CD14-positive monocyte (primary cell): ENCODE measurements around the gene PCA3. TPM values are rescaled to one million over a fixed set of nuclear protein-coding genes. Genes with fewer than 3 reads are reported as not detected.

Experiments used
- DNase-seq, 3 donors: peaks; one replicate each; pipeline ENCODE4 v3.0.0-alpha.2; 2011 to 2022
- H2AFZ ChIP-seq: 2 replicates; pipeline ENCODE4 v1.6.0; 2012; ENCODE audit warnings: mild to moderate bottlenecking, low read depth, low read length, inconsistent platforms; ENCODE audit not compliant: insufficient read depth, poor library complexity, severe bottlenecking
- H3K27ac ChIP-seq, 2 donors: 1 replicate in 1 of 2; 2 replicates in 1 of 2; pipeline ENCODE4 v1.5.1; 2012 to 2013; ENCODE audit warnings: low read length in 2 of 2, control low read depth in 1 of 2, inconsistent platforms in 1 of 2, low read depth in 1 of 2, mild to moderate bottlenecking in 1 of 2
- H3K27me3 ChIP-seq, 2 donors: one replicate each; pipeline versions ENCODE4 v1.6.0 to v1.6.1; 2011 to 2013; ENCODE audit warnings: low read length in 2 of 2; ENCODE audit not compliant: control insufficient read depth in 2 of 2, insufficient read depth in 2 of 2
- H3K36me3 ChIP-seq, 2 donors: replicated peaks in 1 of 2; 1 replicate in 1 of 2; 2 replicates in 1 of 2; pipeline versions ENCODE4 v1.5.1 to v1.6.1; 2012 to 2013; ENCODE audit warnings: low read length in 2 of 2, control low read depth in 1 of 2, inconsistent platforms in 1 of 2, mild to moderate bottlenecking in 1 of 2; ENCODE audit not compliant: insufficient read depth in 2 of 2, control insufficient read depth in 1 of 2
- H3K4me1 ChIP-seq, 2 donors: 1 replicate in 1 of 2; 2 replicates in 1 of 2; pipeline versions ENCODE4 v1.5.1 to v1.6.1; 2012 to 2013; ENCODE audit warnings: low read length in 2 of 2, control low read depth in 1 of 2, inconsistent platforms in 1 of 2, mild to moderate bottlenecking in 1 of 2, moderate library complexity in 1 of 2; ENCODE audit not compliant: insufficient read depth in 2 of 2, control insufficient read depth in 1 of 2
- H3K4me2 ChIP-seq: replicated peaks from 2 replicates; pipeline ENCODE3; 2012; ENCODE audit warnings: low read length, moderate library complexity, mild to moderate bottlenecking; ENCODE audit not compliant: poor library complexity, severe bottlenecking; ENCODE audit errors: extremely low read depth
- H3K4me3 ChIP-seq, 3 experiments: fragments of 200-600 bp in 1 of 3; sonication (generic) in 1 of 3; replicated peaks in 1 of 3; 1 replicate in 2 of 3; 2 replicates in 1 of 3; pipeline ENCODE4 v1.5.1; 2011 to 2013; ENCODE audit warnings: low read length in 3 of 3, mild to moderate bottlenecking in 3 of 3, control low read depth in 2 of 3, low read depth in 2 of 3, inconsistent platforms in 1 of 3, moderate library complexity in 1 of 3
- H3K79me2 ChIP-seq: 2 replicates; pipeline ENCODE4 v1.6.0; 2012; ENCODE audit warnings: mild to moderate bottlenecking, control low read depth, inconsistent platforms, low read length, moderate library complexity; ENCODE audit not compliant: insufficient read depth
- H3K9ac ChIP-seq: 2 replicates; pipeline ENCODE4 v1.6.0; 2017; ENCODE audit warnings: low read length, mild to moderate bottlenecking; ENCODE audit not compliant: insufficient read depth, poor library complexity, severe bottlenecking
- H3K9me3 ChIP-seq, 2 donors: replicated peaks in 1 of 2; 1 replicate in 1 of 2; 2 replicates in 1 of 2; pipeline versions ENCODE4 v1.5.1 to v1.6.1; 2012 to 2013; ENCODE audit warnings: low read length in 2 of 2, control low read depth in 1 of 2; ENCODE audit not compliant: control insufficient read depth in 1 of 2, insufficient read depth in 1 of 2
- H4K20me1 ChIP-seq: 2 replicates; pipeline ENCODE4 v1.6.0; 2012; ENCODE audit warnings: mild to moderate bottlenecking, low read length, control low read depth, moderate library complexity; ENCODE audit not compliant: insufficient read depth
- H3K27ac Mint-ChIP-seq, 7 donors: one replicate each; pipeline ENCODE4 v1.8.0; 2020; ENCODE audit warnings: mild to moderate bottlenecking in 7 of 7, mixed read lengths in 7 of 7, moderate library complexity in 6 of 7, inconsistent platforms in 2 of 7
- H3K27me3 Mint-ChIP-seq, 3 donors: one replicate each; pipeline ENCODE4 v1.8.0; 2021 to 2022; ENCODE audit warnings: low read depth in 3 of 3, mild to moderate bottlenecking in 3 of 3, mixed read lengths in 3 of 3, moderate library complexity in 3 of 3, inconsistent platforms in 1 of 3
- H3K36me3 Mint-ChIP-seq, 2 donors: one replicate each; pipeline ENCODE4 v1.8.0; 2020; ENCODE audit warnings: mixed read lengths in 2 of 2, inconsistent platforms in 1 of 2, mild to moderate bottlenecking in 1 of 2
- H3K4me1 Mint-ChIP-seq: one replicate; pipeline ENCODE4 v1.8.0; 2020; ENCODE audit warnings: mild to moderate bottlenecking, mixed read lengths
- H3K4me3 Mint-ChIP-seq, 2 donors: one replicate each; pipeline ENCODE4 v1.8.0; 2020; ENCODE audit warnings: mild to moderate bottlenecking in 2 of 2, mixed read lengths in 2 of 2, moderate library complexity in 1 of 2
- H3K9me3 Mint-ChIP-seq, 7 donors: one replicate each; pipeline ENCODE4 v1.8.0; 2020 to 2022; ENCODE audit warnings: mixed read lengths in 7 of 7, mild to moderate bottlenecking in 6 of 7, moderate library complexity in 6 of 7, inconsistent platforms in 2 of 7
- CTCF ChIP-seq: fragments of 200-600 bp; IDR thresholded peaks from one replicate; pipeline ENCODE4 v1.8.0; 2022; ENCODE audit warnings: antibody characterized with exemption, mild to moderate bottlenecking
- WGBS: methylation state at CpG from one replicate; pipeline ENCODE4 v1.1.5; 2013; ENCODE audit warnings: missing lambda C conversion rate; ENCODE audit not compliant: insufficient coverage; 5-methylcytosine and 5-hydroxymethylcytosine counted together
- intact Hi-C, 2 donors: fragments of 100-400 bp; cut with micrococcal nuclease; formaldehyde crosslinking; loops; one replicate each; pipeline versions ENCODE4 v1.15.0 to v1.15.1; 2023
- polyA plus RNA-seq, 3 donors: library from polyadenylated mRNA; depleted of rRNA in 1 of 3; unstranded in 2 of 3; stranded (reverse) in 1 of 3; fragments of 300-500 nt in 2 of 3; fragments of >200 nt in 1 of 3; fragmentation: Illumina TruSeq in 2 of 3; gene quantifications; 1 replicate in 2 of 3; 2 replicates in 1 of 3; pipeline ENCODE4 v1.2.3, GENCODE V29; 2012 to 2021

Gene PCA3
- polyA plus RNA-seq, 3 donors = 0.04 TPM; not detected in 2

GRCh38 chr9:76766126-76766525 lies 1.9 kb downstream of the PCA3 start:
- no peaks in the 10 kb centered on the region for H4K20me1 ChIP-seq
- H3K79me2 ChIP-seq = no peaks in the 10 kb centered on the region
- H3K4me1 ChIP-seq = no peaks in the 10 kb centered on the region
- Mint-ChIP-seq H3K4me1 (no peaks in the 10 kb centered on the region), H3K4me3 (no peak overlapping the region), H3K27ac (no peak overlapping the region), H3K36me3 (no peaks in the 10 kb centered on the region), H3K9me3 (peaks cover 0 to 2% (median 0%) of the 10 kb centered on the region in 7 donors), H3K27me3 (peaks cover 4 to 6% (median 4%) of the 10 kb centered on the region in 3 donors)
- no peak overlapping the region for H3K4me2 ChIP-seq
- intact Hi-C loops = no loop called here
- no peak for DNase-seq
- TF ChIP-seq CTCF = no peak
- no peaks in the 10 kb centered on the region for H3K9me3 ChIP-seq
- no peaks in the 10 kb centered on the region for H3K27me3 ChIP-seq
- no CpG with 5 or more reads among the region's 3 CpGs for WGBS
- no peak overlapping the region for H3K27ac ChIP-seq
- no peak overlapping the region for H3K4me3 ChIP-seq
- no peak overlapping the region for H2AFZ ChIP-seq
- no peak overlapping the region for H3K9ac ChIP-seq
- H3K36me3 ChIP-seq = no peaks in the 10 kb centered on the region

GRCh38 chr9:76772686-76773445 lies 8.6 kb downstream of the PCA3 start:
- no peak overlapping the region for H3K4me3 Mint-ChIP-seq
- H3K4me3 ChIP-seq = no peak overlapping the region
- WGBS = no CpG with 5 or more reads among the region's 5 CpGs
- H3K4me1 ChIP-seq = no peaks in the 10 kb centered on the region
- H3K4me1 Mint-ChIP-seq = no peaks in the 10 kb centered on the region
- DNase-seq = no peak
- no peak overlapping the region for H2AFZ ChIP-seq
- TF ChIP-seq CTCF = no peak
- H3K9ac ChIP-seq = no peak overlapping the region
- no peak overlapping the region for H3K4me2 ChIP-seq
- no peaks in the 10 kb centered on the region for H3K27me3 ChIP-seq
- peaks cover 3 to 11% (median 5%) of the 10 kb centered on the region in 3 donors for H3K27me3 Mint-ChIP-seq
- no peak overlapping the region for H3K27ac ChIP-seq
- H3K9me3 Mint-ChIP-seq = no peaks in the 10 kb centered on the region
- no peaks in the 10 kb centered on the region for H3K79me2 ChIP-seq
- H3K36me3 ChIP-seq = no peaks in the 10 kb centered on the region
- no peaks in the 10 kb centered on the region for H3K9me3 ChIP-seq
- no peaks in the 10 kb centered on the region for H4K20me1 ChIP-seq
- no peak overlapping the region for H3K27ac Mint-ChIP-seq
- no peaks in the 10 kb centered on the region for H3K36me3 Mint-ChIP-seq
- intact Hi-C loops = no loop called here
